HG03175 (cell line): ENCODE data around the gene SLC17A9.
"Not testable (repeated sequence)": the region's sequence is repeated elsewhere in the genome, so short reads cannot be mapped to it uniquely, and the experiment has no call there.

ENCODE experiments used
- ATAC-seq: cut with Tn5 transposase; IDR thresholded peaks from one replicate; pipeline ENCODE4 v1.9.1; 2021; ENCODE audit warnings: mild to moderate bottlenecking, moderate library complexity; ENCODE audit not compliant: unreplicated experiment

Gene SLC17A9

GRCh38 chr20:62955519-62956386 is 3.2 kb downstream of the SLC17A9 start:
- no peak for ATAC-seq

GRCh38 chr20:62956387-62957135 is 4.1 kb downstream of the SLC17A9 start:
- ATAC-seq = no peak

- no peak for ATAC-seq
These were observed 4.9 kb downstream of the SLC17A9 start for GRCh38 chr20:62957136-62958117.

- ATAC-seq = no peak
These were observed 6.0 kb downstream of the SLC17A9 start for GRCh38 chr20:62958388-62959100.

- ATAC-seq = no peak
These were observed 6.8 kb downstream of the SLC17A9 start for GRCh38 chr20:62959101-62959971.

GRCh38 chr20:62959998-62960436 is 7.5 kb downstream of the SLC17A9 start:
- ATAC-seq = no peak

- ATAC-seq = not testable (repeated sequence)
These were observed 8.2 kb downstream of the SLC17A9 start for GRCh38 chr20:62960446-62961309.

GRCh38 chr20:62961310-62961783 is 8.8 kb downstream of the SLC17A9 start:
- ATAC-seq = no peak

GRCh38 chr20:62961799-62962198 is 9.3 kb downstream of the SLC17A9 start:
- ATAC-seq = no peak

- ATAC-seq = no peak
These were observed 9.8 kb downstream of the SLC17A9 start for GRCh38 chr20:62962221-62962879.

- ATAC-seq = no peak
These were observed 10.5 kb downstream of the SLC17A9 start for GRCh38 chr20:62962891-62963613.

GRCh38 chr20:62963614-62964397 is 11.3 kb downstream of the SLC17A9 start:
- no peak for ATAC-seq

- no peak for ATAC-seq
These were observed 12.2 kb downstream of the SLC17A9 start for GRCh38 chr20:62964700-62965099.

- ATAC-seq = no peak
These were observed 12.9 kb downstream of the SLC17A9 start for GRCh38 chr20:62965363-62965771.

GRCh38 chr20:62966212-62967148 is 14.0 kb downstream of the SLC17A9 start:
- no peak for ATAC-seq
